Neuronal stem cell (in vitro differentiated cells): ENCODE measurements around the gene DCTN1.

Experiments used
- DNase-seq: peaks from one replicate; pipeline ENCODE4 v3.0.0-alpha.2; 2013; ENCODE audit warnings: low spot score
- H2AFZ ChIP-seq: one replicate; pipeline ENCODE4 v1.6.1; 2013; ENCODE audit warnings: mild to moderate bottlenecking, low read length, inconsistent platforms
- H2AK5ac ChIP-seq: 2 replicates; pipeline ENCODE4 v1.6.1; 2013; ENCODE audit warnings: low read depth, mild to moderate bottlenecking, inconsistent platforms, low read length, moderate library complexity, mixed read lengths
- H2BK120ac ChIP-seq: 2 replicates; pipeline ENCODE4 v1.6.1; 2013; ENCODE audit warnings: low read depth, mild to moderate bottlenecking, inconsistent platforms, low read length, moderate library complexity, mixed read lengths
- H2BK12ac ChIP-seq: one replicate; pipeline ENCODE4 v1.6.1; 2013; ENCODE audit warnings: low read length, inconsistent platforms
- H2BK15ac ChIP-seq: 2 replicates; pipeline ENCODE4 v1.6.1; 2013; ENCODE audit warnings: mild to moderate bottlenecking, low read length, inconsistent platforms, mixed read lengths
- H2BK5ac ChIP-seq: one replicate; pipeline ENCODE4 v1.6.1; 2013; ENCODE audit warnings: inconsistent platforms, mild to moderate bottlenecking, low read length, moderate library complexity
- H3K14ac ChIP-seq: one replicate; pipeline ENCODE4 v1.6.1; 2013; ENCODE audit warnings: low read length, inconsistent platforms
- H3K18ac ChIP-seq: 2 replicates; pipeline ENCODE4 v1.6.1; 2013; ENCODE audit warnings: low read length, inconsistent platforms
- H3K23ac ChIP-seq: 2 replicates; pipeline ENCODE4 v1.6.1; 2013; ENCODE audit warnings: low read depth, mild to moderate bottlenecking, mixed read lengths, low read length, inconsistent platforms; ENCODE audit not compliant: poor library complexity
- H3K27ac ChIP-seq: replicated peaks from 3 replicates; pipeline ENCODE4 v1.5.1; 2013; ENCODE audit warnings: low read length, inconsistent platforms
- H3K27me3 ChIP-seq, 3 experiments: 2 replicates each; pipeline ENCODE4 v1.6.1; 2013; ENCODE audit warnings: low read length in 3 of 3, mild to moderate bottlenecking in 2 of 3, inconsistent platforms in 1 of 3, low read depth in 1 of 3, mixed read lengths in 1 of 3, moderate library complexity in 1 of 3; ENCODE audit not compliant: control insufficient read depth in 3 of 3, insufficient read depth in 3 of 3
- H3K36me3 ChIP-seq, 2 donors: replicated peaks in 1 of 2; 2 replicates each; pipeline ENCODE4 v1.6.1; 2013; ENCODE audit warnings: low read length in 2 of 2; ENCODE audit not compliant: control insufficient read depth in 2 of 2, insufficient read depth in 2 of 2
- H3K4ac ChIP-seq: 2 replicates; pipeline ENCODE4 v1.6.1; 2013; ENCODE audit warnings: inconsistent platforms, mild to moderate bottlenecking, low read length, moderate library complexity
- H3K4me1 ChIP-seq, 2 donors: 1 replicate in 1 of 2; 2 replicates in 1 of 2; pipeline ENCODE4 v1.6.1; 2013; ENCODE audit warnings: low read length in 2 of 2, low read depth in 1 of 2; ENCODE audit not compliant: control insufficient read depth in 2 of 2, insufficient read depth in 1 of 2
- H3K4me2 ChIP-seq: one replicate; pipeline ENCODE4 v1.6.1; 2013; ENCODE audit warnings: mild to moderate bottlenecking, low read length, inconsistent platforms; ENCODE audit not compliant: insufficient read depth, poor library complexity, severe bottlenecking
- H3K4me3 ChIP-seq, 2 donors: 2 replicates each; pipeline ENCODE4 v1.5.1; 2013; ENCODE audit warnings: low read length in 2 of 2, mild to moderate bottlenecking in 2 of 2, inconsistent platforms in 1 of 2, moderate library complexity in 1 of 2
- H3K79me1 ChIP-seq: one replicate; pipeline ENCODE4 v1.6.1; 2013; ENCODE audit warnings: low read depth, mild to moderate bottlenecking, inconsistent platforms, low read length, moderate library complexity
- H3K9ac ChIP-seq: one replicate; pipeline ENCODE4 v1.6.1; 2013; ENCODE audit warnings: mild to moderate bottlenecking, low read depth, low read length, inconsistent platforms; ENCODE audit not compliant: poor library complexity
- H3K9me3 ChIP-seq, 2 donors: replicated peaks in 1 of 2; 2 replicates each; pipeline versions ENCODE3 to v1.6.1; 2013; ENCODE audit warnings: low read length in 2 of 2, mild to moderate bottlenecking in 2 of 2, inconsistent platforms in 1 of 2, low read depth in 1 of 2, mixed read lengths in 1 of 2, moderate library complexity in 1 of 2; ENCODE audit not compliant: control insufficient read depth in 2 of 2, insufficient read depth in 1 of 2
- H4K8ac ChIP-seq: one replicate; pipeline ENCODE4 v1.6.1; 2013; ENCODE audit warnings: low read depth, mild to moderate bottlenecking, inconsistent platforms, low read length, moderate library complexity
- H4K91ac ChIP-seq: one replicate; pipeline ENCODE4 v1.6.1; 2013; ENCODE audit warnings: low read length, low read depth, mild to moderate bottlenecking, inconsistent platforms; ENCODE audit not compliant: poor library complexity
- WGBS, 2 donors: extraction: QIAGEN DNeasy Blood & Tissue Kit; methylation state at CpG; one replicate each; pipeline ENCODE4 v1.1.7; 2013; ENCODE audit warnings: missing lambda C conversion rate in 2 of 2, mixed read lengths in 1 of 2; ENCODE audit not compliant: insufficient read length in 2 of 2, insufficient replicate concordance in 1 of 2; ENCODE audit errors: extremely low coverage in 2 of 2; 5-methylcytosine and 5-hydroxymethylcytosine counted together

DCTN1 gene

GRCh38 chr2:74407682-74408081, 27.6 kb upstream of the DCTN1 start:
- Histone ChIP-seq H4K8ac (no peak overlapping the region), H3K9ac (no peak overlapping the region), H3K9me3 (no peaks in the 10 kb centered on the region), H3K27ac (no peak overlapping the region), H2AK5ac (no peak overlapping the region), H3K79me1 (no peaks in the 10 kb centered on the region), H3K23ac (no peak overlapping the region), H3K4me2 (no peak overlapping the region), H3K4ac (no peak overlapping the region), H3K27me3 (no peaks in the 10 kb centered on the region), H3K18ac (no peak overlapping the region), H3K4me3 (no peak overlapping the region), H3K36me3 (no peaks in the 10 kb centered on the region), H2BK15ac (no peak overlapping the region), H3K4me1 (peaks cover 3 to 7% of the 10 kb centered on the region in 2 donors), H2BK120ac (no peak overlapping the region), H2BK12ac (no peak overlapping the region), H2AFZ (no peak overlapping the region), H3K14ac (no peak overlapping the region), H4K91ac (no peak overlapping the region), H2BK5ac (no peak overlapping the region)
- no peak for DNase-seq
- WGBS, 2 donors, result no CpG with 5 or more reads among the region's 5 CpGs

DNA sequence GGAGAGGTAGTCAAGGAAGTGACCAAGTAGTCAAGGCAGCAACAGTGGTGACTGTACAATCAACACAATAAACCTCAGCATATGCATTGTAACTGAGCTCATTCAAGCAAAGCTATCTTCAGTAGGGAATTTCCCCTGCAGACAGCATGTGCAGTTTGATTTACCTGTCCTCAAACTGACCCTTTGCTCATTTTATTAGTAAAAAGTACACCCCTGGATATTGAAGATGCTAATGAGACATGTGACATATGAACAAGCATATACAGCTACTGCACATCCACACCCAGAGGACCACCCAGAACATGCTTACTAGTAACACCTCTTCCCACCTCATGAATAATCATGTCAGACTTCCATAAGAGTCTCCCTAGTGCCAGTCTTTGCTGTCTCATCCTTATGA, 25.9 kb upstream of the DCTN1 start:
- H3K9ac ChIP-seq, result no peak overlapping the region
- H2AFZ ChIP-seq, result no peak overlapping the region
- no peak for DNase-seq
- no peak overlapping the region for H3K18ac ChIP-seq
- no peaks in the 10 kb centered on the region for H3K79me1 ChIP-seq
- no peak overlapping the region for H3K23ac ChIP-seq
- no peaks in the 10 kb centered on the region for H3K36me3 ChIP-seq
- no peak overlapping the region for H2AK5ac ChIP-seq
- no peaks in the 10 kb centered on the region for H3K27me3 ChIP-seq
- no peak overlapping the region for H2BK5ac ChIP-seq
- no peak overlapping the region for H2BK12ac ChIP-seq
- H4K91ac ChIP-seq, result no peak overlapping the region
- no peak overlapping the region for H2BK15ac ChIP-seq
- no peak overlapping the region for H2BK120ac ChIP-seq
- H3K9me3 ChIP-seq, result no peaks in the 10 kb centered on the region
- no peak overlapping the region for H3K4me3 ChIP-seq
- H3K14ac ChIP-seq, result no peak overlapping the region
- no peak overlapping the region for H3K27ac ChIP-seq
- H3K4me2 ChIP-seq, result no peak overlapping the region
- no peak overlapping the region for H4K8ac ChIP-seq
- H3K4me1 ChIP-seq, result peaks cover 3 to 7% of the 10 kb centered on the region in 2 donors
- no peak overlapping the region for H3K4ac ChIP-seq

DNA sequence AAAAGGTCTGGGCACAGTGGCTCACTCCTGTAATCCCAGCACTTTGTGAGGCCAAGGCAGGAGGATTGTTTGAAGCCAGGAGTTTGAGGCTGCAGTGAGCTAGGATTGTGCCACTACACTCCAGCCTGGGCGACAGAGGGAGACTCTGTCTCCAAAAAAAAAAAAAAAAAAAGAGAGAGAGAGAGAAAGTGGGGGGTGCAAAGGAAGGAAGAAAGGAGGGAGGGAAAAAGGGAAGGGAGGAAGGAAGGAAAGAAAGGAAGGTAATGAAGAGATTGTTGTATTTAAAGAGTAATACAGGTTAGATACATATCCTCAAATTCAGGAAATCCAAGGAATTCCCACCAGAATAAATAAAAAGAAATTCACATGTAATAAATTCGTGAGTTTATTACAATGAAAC, 21.8 kb upstream of the DCTN1 start:
- Histone ChIP-seq H3K4me2 (no peak overlapping the region), H3K27me3 (peaks cover 0 to 4% (median 0%) of the 10 kb centered on the region in 3 experiments), H3K14ac (no peak overlapping the region), H4K8ac (no peak overlapping the region), H4K91ac (no peak overlapping the region), H3K18ac (no peak overlapping the region), H2AFZ (no peak overlapping the region), H3K9ac (no peak overlapping the region), H2BK12ac (no peak overlapping the region), H2BK15ac (no peak overlapping the region), H2BK5ac (no peak overlapping the region), H3K36me3 (no peaks in the 10 kb centered on the region), H3K27ac (no peak overlapping the region), H3K4me3 (no peak overlapping the region), H3K9me3 (no peaks in the 10 kb centered on the region), H2AK5ac (no peak overlapping the region), H3K79me1 (no peaks in the 10 kb centered on the region), H3K23ac (no peak overlapping the region), H3K4ac (no peak overlapping the region), H3K4me1 (peaks cover 0 to 7% of the 10 kb centered on the region in 2 donors), H2BK120ac (no peak overlapping the region)
- DNase-seq, result no peak
- WGBS, 2 donors, result no CpG with 5 or more reads among the region's 2 CpGs

DNA sequence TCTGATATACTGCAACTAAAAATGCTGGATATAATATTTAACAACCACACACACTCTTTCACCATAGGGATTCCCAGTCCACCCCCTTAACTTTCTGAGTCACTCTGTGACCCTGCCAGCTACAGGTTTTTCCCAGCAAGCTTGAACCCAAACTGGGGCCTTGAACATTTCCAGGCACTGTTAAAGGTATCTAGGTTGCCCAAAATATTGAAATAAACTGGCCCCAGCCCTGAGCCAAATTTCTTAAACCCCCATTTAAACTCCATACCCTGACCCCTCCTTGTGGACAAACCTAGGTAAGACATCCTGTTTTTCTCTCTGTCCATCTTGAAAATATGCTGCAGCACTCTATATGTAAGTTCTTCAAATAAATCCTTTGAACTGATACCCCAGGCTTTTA, 19.7 kb upstream of the DCTN1 start:
- no peak overlapping the region for H2BK120ac ChIP-seq
- no peaks in the 10 kb centered on the region for H3K9me3 ChIP-seq
- no peak overlapping the region for H3K23ac ChIP-seq
- no peak overlapping the region for H3K9ac ChIP-seq
- no peak for DNase-seq
- H2AFZ ChIP-seq, result peak overlapping the region; percentile 58
- no peak overlapping the region for H3K27ac ChIP-seq
- H3K36me3 ChIP-seq, result no peaks in the 10 kb centered on the region
- no peak overlapping the region for H3K4me3 ChIP-seq
- no peaks in the 10 kb centered on the region for H3K4me1 ChIP-seq
- no peak overlapping the region for H4K8ac ChIP-seq
- H2BK12ac ChIP-seq, result no peak overlapping the region
- H2BK15ac ChIP-seq, result no peak overlapping the region
- H4K91ac ChIP-seq, result no peak overlapping the region
- no peak overlapping the region for H3K4ac ChIP-seq
- no peaks in the 10 kb centered on the region for H3K79me1 ChIP-seq
- H3K18ac ChIP-seq, result no peak overlapping the region
- no peak overlapping the region for H3K4me2 ChIP-seq
- no peak overlapping the region for H2BK5ac ChIP-seq
- H3K27me3 ChIP-seq, result peaks cover 0 to 4% (median 0%) of the 10 kb centered on the region in 3 experiments
- H3K14ac ChIP-seq, result no peak overlapping the region
- H2AK5ac ChIP-seq, result no peak overlapping the region
